Epithelial cell of proximal tubule (primary cell): ENCODE measurements around the gene JMJD8. TPM values are rescaled to one million over a fixed set of nuclear protein-coding genes. Genes with fewer than 3 reads are reported as not detected.
"Not testable (repeated sequence)": the region's sequence is repeated elsewhere in the genome, so short reads cannot be mapped to it uniquely, and the experiment has no call there.

Experiments
- DNase-seq: peaks from one replicate; pipeline ENCODE4 v3.0.0-alpha.2; 2011; ENCODE audit warnings: low read depth
- H3K4me3 ChIP-seq: 2 replicates; pipeline ENCODE4 v1.5.1; 2011; ENCODE audit warnings: low read depth, mild to moderate bottlenecking, low read length
- CTCF ChIP-seq: conservative IDR thresholded peaks from 2 replicates; pipeline ENCODE4 v1.5.1; 2012; ENCODE audit warnings: low read depth, mild to moderate bottlenecking, low read length
- total RNA-seq: library from RNA; depleted of rRNA; stranded (reverse); fragments of >200 nt; gene quantifications from 2 replicates; pipeline ENCODE4 v1.2.3, GENCODE V29; 2015

JMJD8 gene
- total RNA-seq, 1 donor from 2014 or later = 65.6 TPM

- no peak for DNase-seq
- TF ChIP-seq CTCF = no peak
- no peak overlapping the region for H3K4me3 ChIP-seq
Observed at GRCh38 chr16:716768-717325, 32.7 kb upstream of the JMJD8 start.

GRCh38 chr16:716200-716568 lies 32.0 kb upstream of the JMJD8 start:
- no peak for TF ChIP-seq CTCF
- no peak for DNase-seq
- H3K4me3 ChIP-seq = peak overlapping the region; percentile 69

GRCh38 chr16:715477-716199 lies 31.5 kb upstream of the JMJD8 start:
- no peak for DNase-seq
- TF ChIP-seq CTCF = peak; percentile 14
- H3K4me3 ChIP-seq = peak overlapping the region; percentile 69

GRCh38 chr16:714558-715476 lies 30.7 kb upstream of the JMJD8 start, which contains the start of gene METRN:
METRN (plus strand) TSS chr16:715118; CDS start chr16:715290, 172 bp downstream.
- peak within 1 kb of the TSS; percentile 69 for H3K4me3 ChIP-seq
- DNase-seq = no peak
- no peak for TF ChIP-seq CTCF

GRCh38 chr16:714079-714478 lies 29.9 kb upstream of the JMJD8 start:
- no peak for TF ChIP-seq CTCF
- DNase-seq = no peak
- H3K4me3 ChIP-seq = peak overlapping the region; percentile 50

- DNase-seq = peak; percentile 98
- not testable (repeated sequence) for H3K4me3 ChIP-seq
- TF ChIP-seq CTCF = peak; percentile 57
Observed at GRCh38 chr16:712740-713250, 28.7 kb upstream of the JMJD8 start.
